ENCODE results near the gene FBN2.

Gene FBN2

GRCh38 chr5:128224336-128224735, 313.7 kb downstream of the FBN2 start:
- H3K27me3 ChIP-seq (ENCODE audit: control insufficient read depth, insufficient read depth, low read length), result no peaks in the 10 kb centered on the region
- H3K4me3 ChIP-seq (ENCODE audit: low read length), result no peak overlapping the region
- H3K4me1 ChIP-seq (ENCODE audit: control insufficient read depth, insufficient read depth, low read length), result no peaks in the 10 kb centered on the region
- H3K9ac ChIP-seq (ENCODE audit: low read length), result no peak overlapping the region
- no peaks in the 10 kb centered on the region for H3K36me3 ChIP-seq (ENCODE audit: control insufficient read depth, insufficient read depth, low read length)
- no peaks in the 10 kb centered on the region for H3K9me3 ChIP-seq (ENCODE audit: control insufficient read depth, low read length)

- no peaks in the 10 kb centered on the region for H3K9me3 ChIP-seq (ENCODE audit: control insufficient read depth, low read length)
Observed at GRCh38 chr5:128220841-128221240, 317.2 kb downstream of the FBN2 start.

GRCh38 chr5:128216860-128217531, 321.0 kb downstream of the FBN2 start:
- H3K9ac ChIP-seq (ENCODE audit: low read length), result no peak overlapping the region
- no peak overlapping the region for H3K4me3 ChIP-seq (ENCODE audit: low read length)
- H3K9me3 ChIP-seq (ENCODE audit: control insufficient read depth, low read length), result no peaks in the 10 kb centered on the region
- no peaks in the 10 kb centered on the region for H3K36me3 ChIP-seq (ENCODE audit: control insufficient read depth, insufficient read depth, low read length)
- H3K27me3 ChIP-seq (ENCODE audit: control insufficient read depth, insufficient read depth, low read length), result no peaks in the 10 kb centered on the region
- H3K4me1 ChIP-seq (ENCODE audit: control insufficient read depth, insufficient read depth, low read length), result no peaks in the 10 kb centered on the region

More at GRCh38 chr5:128220841-128221240, 317.2 kb downstream of the FBN2 start:
- Histone ChIP-seq H3K4me3 (ENCODE audit: low read length) (no peak overlapping the region), H3K36me3 (ENCODE audit: control insufficient read depth, insufficient read depth, low read length) (no peaks in the 10 kb centered on the region), H3K9ac (ENCODE audit: low read length) (no peak overlapping the region), H3K27me3 (ENCODE audit: control insufficient read depth, insufficient read depth, low read length) (no peaks in the 10 kb centered on the region), H3K4me1 (ENCODE audit: control insufficient read depth, insufficient read depth, low read length) (no peaks in the 10 kb centered on the region)

GRCh38 chr5:128216285-128216684, 321.8 kb downstream of the FBN2 start:
- H3K9ac ChIP-seq (ENCODE audit: low read length), result no peak overlapping the region

GRCh38 chr5:128213833-128214232, 324.2 kb downstream of the FBN2 start:
- H3K36me3 ChIP-seq (ENCODE audit: control insufficient read depth, insufficient read depth, low read length), result no peaks in the 10 kb centered on the region
- no peak overlapping the region for H3K9ac ChIP-seq (ENCODE audit: low read length)
- H3K4me3 ChIP-seq (ENCODE audit: low read length), result no peak overlapping the region
- no peaks in the 10 kb centered on the region for H3K27me3 ChIP-seq (ENCODE audit: control insufficient read depth, insufficient read depth, low read length)
- no peaks in the 10 kb centered on the region for H3K4me1 ChIP-seq (ENCODE audit: control insufficient read depth, insufficient read depth, low read length)
- H3K9me3 ChIP-seq (ENCODE audit: control insufficient read depth, low read length), result no peaks in the 10 kb centered on the region

More at GRCh38 chr5:128216285-128216684, 321.8 kb downstream of the FBN2 start:
- Histone ChIP-seq H3K27me3 (ENCODE audit: control insufficient read depth, insufficient read depth, low read length) (no peaks in the 10 kb centered on the region), H3K4me1 (ENCODE audit: control insufficient read depth, insufficient read depth, low read length) (no peaks in the 10 kb centered on the region), H3K36me3 (ENCODE audit: control insufficient read depth, insufficient read depth, low read length) (no peaks in the 10 kb centered on the region), H3K9me3 (ENCODE audit: control insufficient read depth, low read length) (no peaks in the 10 kb centered on the region), H3K4me3 (ENCODE audit: low read length) (no peak overlapping the region)

GRCh38 chr5:128213340-128213739, 324.7 kb downstream of the FBN2 start:
- Histone ChIP-seq H3K36me3 (ENCODE audit: control insufficient read depth, insufficient read depth, low read length) (no peaks in the 10 kb centered on the region), H3K4me1 (ENCODE audit: control insufficient read depth, insufficient read depth, low read length) (no peaks in the 10 kb centered on the region), H3K9ac (ENCODE audit: low read length) (no peak overlapping the region), H3K27me3 (ENCODE audit: control insufficient read depth, insufficient read depth, low read length) (no peaks in the 10 kb centered on the region), H3K4me3 (ENCODE audit: low read length) (no peak overlapping the region), H3K9me3 (ENCODE audit: control insufficient read depth, low read length) (no peaks in the 10 kb centered on the region)

GRCh38 chr5:128212191-128212806, 325.7 kb downstream of the FBN2 start:
- Histone ChIP-seq H3K4me3 (ENCODE audit: low read length) (no peak overlapping the region), H3K4me1 (ENCODE audit: control insufficient read depth, insufficient read depth, low read length) (no peaks in the 10 kb centered on the region), H3K27me3 (ENCODE audit: control insufficient read depth, insufficient read depth, low read length) (no peaks in the 10 kb centered on the region), H3K9me3 (ENCODE audit: control insufficient read depth, low read length) (no peaks in the 10 kb centered on the region), H3K36me3 (ENCODE audit: control insufficient read depth, insufficient read depth, low read length) (no peaks in the 10 kb centered on the region), H3K9ac (ENCODE audit: low read length) (no peak overlapping the region)

- no peaks in the 10 kb centered on the region for H3K36me3 ChIP-seq (ENCODE audit: control insufficient read depth, insufficient read depth, low read length)
- no peaks in the 10 kb centered on the region for H3K27me3 ChIP-seq (ENCODE audit: control insufficient read depth, insufficient read depth, low read length)
- no peak overlapping the region for H3K9ac ChIP-seq (ENCODE audit: low read length)
- no peak overlapping the region for H3K4me3 ChIP-seq (ENCODE audit: low read length)
- H3K4me1 ChIP-seq (ENCODE audit: control insufficient read depth, insufficient read depth, low read length), result no peaks in the 10 kb centered on the region
- no peaks in the 10 kb centered on the region for H3K9me3 ChIP-seq (ENCODE audit: control insufficient read depth, low read length)
Observed at GRCh38 chr5:128208436-128208835, 329.6 kb downstream of the FBN2 start.

All from mucosa of stomach (tissue), 1 donor.